ENCODE results near the gene SPAG16. TPM values are rescaled to one million over a fixed set of nuclear protein-coding genes. Genes with fewer than 3 reads are reported as not detected.
"Not testable (repeated sequence)": the region's sequence is repeated elsewhere in the genome, so short reads cannot be mapped to it uniquely, and the experiment has no call there.

SPAG16 gene
- total RNA-seq, 1 donor from 2014 or later, result 18.7 TPM

GRCh38 chr2:213266421-213266820 is 17.8 kb upstream of the SPAG16 start:
- H3K27me3 Mint-ChIP-seq (ENCODE audit: low read depth), result no peaks in the 10 kb centered on the region
- H3K4me1 Mint-ChIP-seq (ENCODE audit: low read depth), result no peaks in the 10 kb centered on the region
- no peak for TF ChIP-seq CTCF (IDR thresholded peaks at IDR 0.05)
- H3K4me3 Mint-ChIP-seq (ENCODE audit: unreplicated experiment), result no peak overlapping the region
- H3K36me3 Mint-ChIP-seq (ENCODE audit: low read depth), result no peaks in the 10 kb centered on the region
- H3K9me3 Mint-ChIP-seq (ENCODE audit: low read depth), result no peaks in the 10 kb centered on the region
- no peak for DNase-seq (ENCODE audit: low spot score)
- no peak overlapping the region for H3K27ac Mint-ChIP-seq (ENCODE audit: unreplicated experiment)

- DNase-seq (ENCODE audit: low spot score), result no peak
- no peaks in the 10 kb centered on the region for H3K4me1 Mint-ChIP-seq (ENCODE audit: low read depth)
- no peak for TF ChIP-seq CTCF (IDR thresholded peaks at IDR 0.05)
- no peak overlapping the region for H3K4me3 Mint-ChIP-seq (ENCODE audit: unreplicated experiment)
- H3K36me3 Mint-ChIP-seq (ENCODE audit: low read depth), result no peaks in the 10 kb centered on the region
- H3K27ac Mint-ChIP-seq (ENCODE audit: unreplicated experiment), result no peak overlapping the region
- peaks cover 3% of the 10 kb centered on the region for H3K9me3 Mint-ChIP-seq (ENCODE audit: low read depth)
- no peaks in the 10 kb centered on the region for H3K27me3 Mint-ChIP-seq (ENCODE audit: low read depth)
Measured at GRCh38 chr2:213271947-213272346, 12.3 kb upstream of the SPAG16 start.

GRCh38 chr2:213274143-213274542 is 10.1 kb upstream of the SPAG16 start:
- no peak overlapping the region for H3K4me3 Mint-ChIP-seq (ENCODE audit: unreplicated experiment)
- no peaks in the 10 kb centered on the region for H3K27me3 Mint-ChIP-seq (ENCODE audit: low read depth)
- no peaks in the 10 kb centered on the region for H3K4me1 Mint-ChIP-seq (ENCODE audit: low read depth)
- H3K9me3 Mint-ChIP-seq (ENCODE audit: low read depth), result peaks cover 12% of the 10 kb centered on the region
- no peak overlapping the region for H3K27ac Mint-ChIP-seq (ENCODE audit: unreplicated experiment)
- DNase-seq (ENCODE audit: low spot score), result no peak
- TF ChIP-seq CTCF (IDR thresholded peaks at IDR 0.05), result no peak
- H3K36me3 Mint-ChIP-seq (ENCODE audit: low read depth), result peaks cover 2% of the 10 kb centered on the region

GRCh38 chr2:213275265-213275664 is 9.0 kb upstream of the SPAG16 start:
- TF ChIP-seq CTCF (IDR thresholded peaks at IDR 0.05), result no peak
- Mint-ChIP-seq H3K27me3 (ENCODE audit: low read depth) (no peaks in the 10 kb centered on the region), H3K4me3 (ENCODE audit: unreplicated experiment) (no peak overlapping the region), H3K4me1 (ENCODE audit: low read depth) (no peaks in the 10 kb centered on the region), H3K27ac (ENCODE audit: unreplicated experiment) (no peak overlapping the region), H3K36me3 (ENCODE audit: low read depth) (peaks cover 2% of the 10 kb centered on the region), H3K9me3 (ENCODE audit: low read depth) (peaks cover 14% of the 10 kb centered on the region)
- DNase-seq (ENCODE audit: low spot score), result no peak

GRCh38 chr2:213277134-213277533 is 7.1 kb upstream of the SPAG16 start:
- not testable (repeated sequence) for DNase-seq (ENCODE audit: low spot score); H3K27ac Mint-ChIP-seq (ENCODE audit: unreplicated experiment); H3K4me3 Mint-ChIP-seq (ENCODE audit: unreplicated experiment); H3K27me3 Mint-ChIP-seq (ENCODE audit: low read depth); H3K4me1 Mint-ChIP-seq (ENCODE audit: low read depth); H3K36me3 Mint-ChIP-seq (ENCODE audit: low read depth)
- peaks cover 14% of the 10 kb centered on the region for H3K9me3 Mint-ChIP-seq (ENCODE audit: low read depth)

GRCh38 chr2:213279116-213279620 is 5.1 kb upstream of the SPAG16 start:
- no peak overlapping the region for H3K4me3 Mint-ChIP-seq (ENCODE audit: unreplicated experiment)
- H3K4me1 Mint-ChIP-seq (ENCODE audit: low read depth), result peaks cover 19% of the 10 kb centered on the region
- DNase-seq (ENCODE audit: low spot score), result no peak
- no peaks in the 10 kb centered on the region for H3K27me3 Mint-ChIP-seq (ENCODE audit: low read depth)
- peaks cover 2% of the 10 kb centered on the region for H3K36me3 Mint-ChIP-seq (ENCODE audit: low read depth)
- peaks cover 14% of the 10 kb centered on the region for H3K9me3 Mint-ChIP-seq (ENCODE audit: low read depth)
- no peak overlapping the region for H3K27ac Mint-ChIP-seq (ENCODE audit: unreplicated experiment)
- no peak for TF ChIP-seq CTCF (IDR thresholded peaks at IDR 0.05)
